ENCODE results near the gene PRR18. TPM values are rescaled to one million over a fixed set of nuclear protein-coding genes. Genes with fewer than 3 reads are reported as not detected.

PRR18 gene
- total RNA-seq, 1 experiment from 2014 or later, result not detected

GRCh38 chr6:166278579-166279392 is 29.4 kb downstream of the PRR18 start:
- H3K9ac ChIP-seq (ENCODE audit: extremely low read depth, insufficient read length, low read length), result no peak overlapping the region
- H4K91ac ChIP-seq (ENCODE audit: insufficient read length, low read depth, low read length), result no peak overlapping the region
- Mint-ChIP-seq H3K4me3 (no peak overlapping the region), H3K27ac (no peak overlapping the region), H3K4me1 (no peaks in the 10 kb centered on the region), H3K27me3 (ENCODE audit: low read depth) (peaks cover 63% of the 10 kb centered on the region), H3K9me3 (no peaks in the 10 kb centered on the region), H3K36me3 (ENCODE audit: insufficient read depth in 1 of 3, low read depth in 3 of 3) (no peaks in the 10 kb centered on the region; a peak in 1 of 7 replicates)
- H2BK12ac ChIP-seq (ENCODE audit: insufficient read length, low read depth, low read length), result no peak overlapping the region
- no CpG with 5 or more reads among the region's 8 CpGs for WGBS (ENCODE audit: extremely low coverage, insufficient read length, low lambda C conversion rate)
- no peaks in the 10 kb centered on the region for H4K20me1 ChIP-seq (ENCODE audit: control insufficient read depth, insufficient read depth, insufficient read length)
- no peaks in the 10 kb centered on the region for H3K23me2 ChIP-seq (ENCODE audit: insufficient read length, low read depth, low read length, poor library complexity, severe bottlenecking)
- H3K9me3 ChIP-seq (ENCODE audit: control insufficient read depth, low read depth, low read length), result no peaks in the 10 kb centered on the region
- H3K18ac ChIP-seq (ENCODE audit: insufficient read length, low read depth, low read length), result no peak overlapping the region
- H3K27me3 ChIP-seq (ENCODE audit: insufficient read depth, low read length), result no peaks in the 10 kb centered on the region; the same call in 1 of the 2 replicates
- H2BK5ac ChIP-seq (ENCODE audit: insufficient read length, low read length), result no peak overlapping the region
- no peak overlapping the region for H2AFZ ChIP-seq (ENCODE audit: low read length)
- no peak overlapping the region for H2BK20ac ChIP-seq (ENCODE audit: low read depth, low read length, poor library complexity, severe bottlenecking)
- no peak overlapping the region for H3K27ac ChIP-seq (ENCODE audit: insufficient read length, low read depth, low read length)
- H3K4me1 ChIP-seq (ENCODE audit: insufficient read depth, low read length), result 0 out of 2 replicates have a peak, but pooled peaks cover 2% of the 10 kb centered on the region
- no peak overlapping the region for H3K56ac ChIP-seq (ENCODE audit: insufficient read length, low read depth, low read length)
- H3K14ac ChIP-seq (ENCODE audit: insufficient read depth, low read length), result no peak overlapping the region
- no peak for DNase-seq
- H2BK15ac ChIP-seq (ENCODE audit: low read depth, low read length), result no peak overlapping the region
- no peak overlapping the region for H3K23ac ChIP-seq (ENCODE audit: insufficient read length, low read depth, low read length)
- H3K4ac ChIP-seq (ENCODE audit: low read depth, low read length), result no peak overlapping the region
- H3T11ph ChIP-seq (ENCODE audit: low read length), result no peak overlapping the region
- no peak overlapping the region for H3K4me2 ChIP-seq (ENCODE audit: insufficient read depth, insufficient read length, low read length)
- no peak overlapping the region for H2BK120ac ChIP-seq (ENCODE audit: low read depth, low read length, poor library complexity, severe bottlenecking)
- H3K79me1 ChIP-seq (ENCODE audit: insufficient read depth, low read depth, low read length, poor library complexity, severe bottlenecking), result no peaks in the 10 kb centered on the region
- no peak overlapping the region for H4K8ac ChIP-seq (replicated peaks; ENCODE audit: insufficient read length, low read depth, low read length)
- TF ChIP-seq CTCF (conservative IDR thresholded peaks at IDR 0.05), result no peak
- no peak overlapping the region for H2AK5ac ChIP-seq (ENCODE audit: insufficient read length, low read length)
- no peaks in the 10 kb centered on the region for H3K79me2 ChIP-seq (ENCODE audit: insufficient read depth, low read length)
- H4K5ac ChIP-seq (ENCODE audit: insufficient read length, low read depth, low read length), result no peak overlapping the region
